ENCODE measurements around the gene RSU1. TPM values are rescaled to one million over a fixed set of nuclear protein-coding genes. Genes with fewer than 3 reads are reported as not detected.

RSU1 gene
- polyA plus RNA-seq, 3 donors from 2014 or later: 150 to 248 (median 181) TPM

GRCh38 chr10:16789765-16790164 is 27.5 kb downstream of the RSU1 start:
- peaks cover 0 to 4% (median 0%) of the 10 kb centered on the region in 3 donors for H3K27me3 Mint-ChIP-seq (ENCODE audit: low read depth in 3 of 3)
- H3K4me1 Mint-ChIP-seq: peaks cover 43 to 62% of the 10 kb centered on the region in 2 donors
- H3K36me3 Mint-ChIP-seq: peaks cover 6 to 15% (median 9%) of the 10 kb centered on the region in 3 donors
- DNase-seq: no peak
- no peak overlapping the region for H3K4me3 Mint-ChIP-seq
- peak overlapping the region in 4 of 6 donors; percentile 74 to 80 (median 76) for H3K27ac Mint-ChIP-seq
- H3K9me3 Mint-ChIP-seq: no peaks in the 10 kb centered on the region

DNA sequence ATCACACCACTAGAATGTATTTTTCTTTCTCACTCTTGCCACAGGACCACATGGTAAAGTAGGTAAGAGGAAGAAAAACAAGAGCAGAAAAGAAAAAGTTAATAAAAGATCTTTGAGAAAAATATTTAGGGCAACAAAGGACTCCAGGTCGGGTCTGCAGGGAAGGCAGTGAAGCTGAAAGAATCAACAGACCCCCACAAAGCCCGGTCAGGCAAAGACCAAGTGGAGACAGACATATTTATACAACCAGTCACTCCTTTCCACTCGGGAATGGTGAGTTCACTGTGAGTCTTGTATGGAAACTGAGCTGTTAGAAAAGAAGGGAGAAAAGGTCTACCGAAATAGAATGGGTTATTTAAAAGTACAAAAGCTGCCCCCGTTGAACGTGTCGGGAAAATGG is 28.0 kb downstream of the RSU1 start:
- no peak for DNase-seq
- peaks cover 6 to 15% (median 11%) of the 10 kb centered on the region in 3 donors for H3K36me3 Mint-ChIP-seq
- no peak overlapping the region for H3K4me3 Mint-ChIP-seq
- peaks cover 43 to 60% of the 10 kb centered on the region in 2 donors for H3K4me1 Mint-ChIP-seq
- peaks cover 0 to 4% (median 0%) of the 10 kb centered on the region in 3 donors for H3K27me3 Mint-ChIP-seq (ENCODE audit: low read depth in 3 of 3)
- no peaks in the 10 kb centered on the region for H3K9me3 Mint-ChIP-seq
- peak overlapping the region in 5 of 6 donors; percentile 68 to 90 (median 80) for H3K27ac Mint-ChIP-seq

GRCh38 chr10:16788778-16789177 is 28.4 kb downstream of the RSU1 start:
- no peaks in the 10 kb centered on the region for H3K9me3 Mint-ChIP-seq
- H3K4me1 Mint-ChIP-seq: peaks cover 43 to 55% of the 10 kb centered on the region in 2 donors
- peaks cover 0 to 4% (median 0%) of the 10 kb centered on the region in 3 donors for H3K27me3 Mint-ChIP-seq (ENCODE audit: low read depth in 3 of 3)
- DNase-seq: no peak
- H3K36me3 Mint-ChIP-seq: peaks cover 6 to 15% (median 13%) of the 10 kb centered on the region in 3 donors
- H3K4me3 Mint-ChIP-seq: peak overlapping the region in 1 of 5 donors; percentile 53
- peak overlapping the region; percentile 80 to 91 (median 88) for H3K27ac Mint-ChIP-seq

DNA sequence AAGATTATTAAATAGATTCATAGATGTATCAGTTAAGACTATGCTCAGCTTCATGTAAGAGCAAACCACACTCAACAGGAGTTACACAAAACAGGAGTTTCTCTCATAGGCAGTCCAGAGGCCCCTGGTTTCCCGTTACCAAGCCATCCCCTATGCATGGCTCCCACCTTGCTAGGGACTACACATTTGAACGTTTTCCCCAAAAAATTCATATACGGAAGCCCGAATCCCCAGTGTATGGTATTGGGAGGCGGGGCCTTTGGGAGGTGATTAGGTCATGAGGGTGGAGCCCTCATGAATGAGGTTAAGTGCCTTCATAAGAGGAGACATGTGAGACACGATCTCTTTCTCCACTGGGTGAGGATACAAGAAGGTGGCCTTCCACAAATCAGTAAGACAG is 29.1 kb downstream of the RSU1 start:
- DNase-seq: peak in 1 of 3 donors; percentile 20
- peaks cover 0 to 4% (median 0%) of the 10 kb centered on the region in 3 donors for H3K27me3 Mint-ChIP-seq (ENCODE audit: low read depth in 3 of 3)
- H3K4me1 Mint-ChIP-seq: peaks cover 43 to 55% of the 10 kb centered on the region in 2 donors
- no peaks in the 10 kb centered on the region for H3K9me3 Mint-ChIP-seq
- H3K4me3 Mint-ChIP-seq: peak overlapping the region; percentile 3 to 53 (median 48)
- H3K27ac Mint-ChIP-seq: peak overlapping the region; percentile 80 to 91 (median 88)
- H3K36me3 Mint-ChIP-seq: peaks cover under 1 to 9% (median 7%) of the 10 kb centered on the region in 3 donors

- Mint-ChIP-seq H3K27me3 (ENCODE audit: low read depth in 3 of 3) (peaks cover 0 to 4% (median 0%) of the 10 kb centered on the region in 3 donors), H3K36me3 (peaks cover 0 to 8% (median 6%) of the 10 kb centered on the region in 3 donors), H3K9me3 (no peaks in the 10 kb centered on the region), H3K27ac (peak overlapping the region; percentile 80 to 91 (median 88)), H3K4me1 (peaks cover 43 to 55% of the 10 kb centered on the region in 2 donors), H3K4me3 (peak overlapping the region; percentile 0 to 53 (median 48))
- DNase-seq: peak; percentile 50 to 61 (median 56)
Measured at GRCh38 chr10:16787361-16787791, 29.8 kb downstream of the RSU1 start.

DNA sequence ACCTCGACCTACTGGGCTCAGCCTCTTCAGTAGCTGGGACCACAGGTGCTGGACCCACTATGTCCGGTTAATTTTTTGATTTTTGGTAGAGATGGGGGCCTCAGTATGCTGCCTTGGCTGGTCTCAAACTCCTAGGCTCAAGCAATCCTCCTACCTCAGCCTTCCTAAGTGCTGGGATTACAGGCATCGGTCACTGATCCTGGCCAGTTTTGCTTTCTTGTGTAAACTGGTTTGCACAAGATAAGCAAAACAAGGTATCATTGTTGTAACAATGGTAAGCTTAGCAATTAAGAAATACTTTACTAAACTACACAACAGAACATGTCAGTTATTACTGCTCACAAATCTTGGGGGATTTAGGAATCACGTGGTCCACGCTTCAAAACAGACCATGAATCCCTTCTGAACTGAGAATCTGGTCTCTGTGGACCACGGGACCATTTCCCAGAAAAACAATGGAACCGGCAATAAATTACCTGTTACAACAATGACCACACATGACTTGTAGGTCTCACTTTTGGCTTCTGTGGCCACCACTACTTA is 36.8 kb downstream of the RSU1 start:
- H3K9me3 Mint-ChIP-seq: no peaks in the 10 kb centered on the region
- H3K36me3 Mint-ChIP-seq: peaks cover 7 to 19% (median 9%) of the 10 kb centered on the region in 3 donors
- no peak overlapping the region for H3K4me3 Mint-ChIP-seq
- peaks cover 23 to 41% of the 10 kb centered on the region in 2 donors for H3K4me1 Mint-ChIP-seq
- H3K27ac Mint-ChIP-seq: no peak overlapping the region
- no peaks in the 10 kb centered on the region for H3K27me3 Mint-ChIP-seq (ENCODE audit: low read depth in 3 of 3)
- no peak for DNase-seq

DNA sequence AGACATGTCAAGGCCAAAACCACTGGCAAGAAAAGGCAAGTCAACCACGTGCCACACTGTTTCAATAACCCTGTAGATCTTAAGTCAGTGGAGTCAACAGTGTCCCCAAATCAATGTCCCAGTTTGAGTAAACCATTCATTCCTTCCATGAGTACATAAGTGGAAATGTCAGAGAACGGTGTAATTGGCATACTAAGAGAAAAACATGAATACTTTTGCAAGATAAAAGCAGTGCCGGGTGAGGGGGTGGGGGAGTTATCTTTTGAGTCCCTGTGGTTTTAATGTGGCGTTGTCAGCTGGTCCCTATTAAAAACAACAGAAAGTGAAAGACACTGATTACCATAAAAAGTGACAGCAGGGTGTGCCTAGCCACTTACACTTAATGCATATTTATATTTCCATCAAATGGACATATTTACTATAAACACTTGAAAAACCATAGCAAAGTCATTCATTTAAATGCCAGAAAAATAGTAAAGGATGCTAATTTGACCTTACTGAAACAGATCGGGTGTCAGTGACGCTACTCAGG is 37.8 kb downstream of the RSU1 start:
- Mint-ChIP-seq H3K4me3 (peak overlapping the region in 1 of 5 donors; percentile 9), H3K4me1 (peaks cover 23 to 38% of the 10 kb centered on the region in 2 donors), H3K9me3 (no peaks in the 10 kb centered on the region), H3K27me3 (ENCODE audit: low read depth in 3 of 3) (no peaks in the 10 kb centered on the region), H3K27ac (peak overlapping the region; percentile 9 to 59 (median 36)), H3K36me3 (peaks cover 7 to 19% (median 9%) of the 10 kb centered on the region in 3 donors)
- peak in 2 of 3 donors; percentile 1 to 11 for DNase-seq

DNA sequence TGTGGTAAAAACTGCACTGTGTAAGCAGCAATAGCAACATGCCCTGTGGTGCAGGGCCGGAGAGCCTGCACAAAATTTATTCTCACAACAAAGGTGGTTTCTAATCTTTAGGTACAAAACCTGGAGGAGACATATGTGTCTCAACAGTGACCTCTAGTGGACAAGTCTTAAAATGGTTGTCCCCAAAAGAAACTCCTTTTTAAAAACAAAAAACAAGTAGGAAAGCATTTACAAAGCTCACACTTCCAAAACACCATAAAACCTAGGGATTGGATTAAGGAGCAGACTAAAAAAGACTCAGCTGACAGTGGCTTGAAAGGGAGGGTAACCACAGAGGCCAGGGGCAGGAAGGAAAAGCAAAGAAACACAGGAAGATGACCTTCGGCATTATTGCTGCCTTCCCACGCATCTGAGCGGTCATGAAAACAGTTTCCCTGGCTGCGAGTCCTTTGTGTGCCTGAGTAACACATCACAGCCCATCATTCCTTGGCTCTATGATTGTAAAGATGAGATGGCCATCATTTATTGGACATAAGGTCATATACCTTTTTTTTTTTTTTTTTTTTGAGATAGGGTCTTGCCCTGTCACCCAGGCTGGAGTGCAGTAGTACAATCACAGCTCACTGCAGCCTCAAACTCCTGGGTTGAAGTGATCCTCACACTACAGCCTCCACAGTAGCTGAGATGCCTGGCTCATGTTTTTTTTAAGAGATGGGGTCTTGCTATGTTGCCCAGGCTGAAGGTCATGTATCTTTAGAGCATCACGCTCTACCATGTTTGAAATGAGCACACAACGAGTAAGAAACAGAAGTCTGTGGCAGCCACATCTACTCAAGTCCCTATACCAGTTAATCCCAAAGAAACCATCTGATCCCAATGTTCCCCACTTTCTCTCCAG is 39.5 kb downstream of the RSU1 start:
- peak overlapping the region in 5 of 6 donors; percentile 16 to 83 (median 67) for H3K27ac Mint-ChIP-seq
- peak overlapping the region in 4 of 5 donors; percentile 27 to 73 (median 50) for H3K4me3 Mint-ChIP-seq
- H3K4me1 Mint-ChIP-seq: peaks cover 23 to 38% of the 10 kb centered on the region in 2 donors
- no peaks in the 10 kb centered on the region for H3K27me3 Mint-ChIP-seq (ENCODE audit: low read depth in 3 of 3)
- DNase-seq: peak; percentile 46 to 57 (median 48)
- H3K36me3 Mint-ChIP-seq: peaks cover 3 to 19% (median 7%) of the 10 kb centered on the region in 3 donors
- H3K9me3 Mint-ChIP-seq: no peaks in the 10 kb centered on the region

DNA sequence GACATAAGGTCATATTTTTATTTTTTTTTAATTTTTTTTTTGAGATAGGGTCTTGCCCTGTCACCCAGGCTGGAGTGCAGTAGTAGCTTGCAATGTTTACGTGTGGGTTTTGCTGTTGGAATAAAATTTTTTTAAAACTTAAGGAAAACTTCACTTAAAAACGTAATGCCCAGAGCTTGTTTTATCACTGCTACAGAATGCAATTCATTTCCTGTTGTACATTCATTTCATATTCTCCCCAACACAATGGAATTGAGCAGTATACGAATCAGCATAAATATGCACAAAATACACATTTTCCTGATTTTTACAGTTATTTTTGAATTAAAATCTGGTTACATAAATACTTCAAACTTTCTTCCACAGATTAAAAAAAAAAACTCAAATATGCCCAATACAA is 40.3 kb downstream of the RSU1 start:
- no peaks in the 10 kb centered on the region for H3K9me3 Mint-ChIP-seq
- H3K4me1 Mint-ChIP-seq: peaks cover 25 to 43% of the 10 kb centered on the region in 2 donors
- H3K27ac Mint-ChIP-seq: no peak overlapping the region
- no peak for DNase-seq
- H3K4me3 Mint-ChIP-seq: no peak overlapping the region
- no peaks in the 10 kb centered on the region for H3K27me3 Mint-ChIP-seq (ENCODE audit: low read depth in 3 of 3)
- peaks cover 3 to 16% (median 7%) of the 10 kb centered on the region in 3 donors for H3K36me3 Mint-ChIP-seq

- H3K27ac Mint-ChIP-seq: no peak overlapping the region
- no peaks in the 10 kb centered on the region for H3K27me3 Mint-ChIP-seq (ENCODE audit: low read depth in 3 of 3)
- peaks cover 13 to 29% of the 10 kb centered on the region in 2 donors for H3K4me1 Mint-ChIP-seq
- no peaks in the 10 kb centered on the region for H3K9me3 Mint-ChIP-seq
- peaks cover 0 to 3% (median 3%) of the 10 kb centered on the region in 3 donors for H3K36me3 Mint-ChIP-seq
- H3K4me3 Mint-ChIP-seq: no peak overlapping the region
- DNase-seq: no peak
Measured at GRCh38 chr10:16773334-16773733, 43.9 kb downstream of the RSU1 start.

DNA sequence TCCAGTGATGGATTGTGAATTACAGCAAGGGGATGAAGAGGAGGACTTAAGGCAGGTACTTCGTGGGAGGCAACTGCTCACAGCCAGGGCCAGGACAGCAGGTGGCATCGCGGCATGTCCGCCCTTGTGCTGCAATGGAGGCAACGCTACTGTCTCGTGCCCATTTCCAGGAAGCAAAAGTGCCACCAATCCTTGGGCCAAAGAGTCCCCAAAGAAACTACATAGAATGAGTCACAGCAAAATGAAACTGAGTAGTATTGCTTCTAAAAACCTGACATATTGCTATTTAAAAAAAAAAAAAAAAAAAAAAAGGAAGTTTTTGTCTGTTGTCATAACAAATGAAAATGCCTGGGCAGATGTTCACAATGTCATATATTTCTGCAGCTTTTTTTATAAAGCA is 46.6 kb downstream of the RSU1 start:
- DNase-seq: no peak
- Mint-ChIP-seq H3K27ac (peak overlapping the region in 1 of 6 donors; percentile 4), H3K9me3 (no peaks in the 10 kb centered on the region), H3K4me1 (peaks cover 13 to 30% of the 10 kb centered on the region in 2 donors), H3K36me3 (no peaks in the 10 kb centered on the region), H3K4me3 (no peak overlapping the region), H3K27me3 (ENCODE audit: low read depth in 3 of 3) (no peaks in the 10 kb centered on the region)

GRCh38 chr10:16770141-16770540 is 47.1 kb downstream of the RSU1 start:
- Mint-ChIP-seq H3K27me3 (ENCODE audit: low read depth in 3 of 3) (no peaks in the 10 kb centered on the region), H3K4me1 (peaks cover 14 to 35% of the 10 kb centered on the region in 2 donors), H3K36me3 (no peaks in the 10 kb centered on the region), H3K27ac (no peak overlapping the region), H3K4me3 (no peak overlapping the region), H3K9me3 (no peaks in the 10 kb centered on the region)
- DNase-seq: no peak

- H3K27ac Mint-ChIP-seq: no peak overlapping the region
Measured at GRCh38 chr10:16769331-16769730, 47.9 kb downstream of the RSU1 start.

More at GRCh38 chr10:16769331-16769730, 47.9 kb downstream of the RSU1 start:
- DNase-seq: no peak
- peaks cover 0 to 2% (median under 1%) of the 10 kb centered on the region in 3 donors for H3K36me3 Mint-ChIP-seq
- H3K4me3 Mint-ChIP-seq: no peak overlapping the region
- H3K4me1 Mint-ChIP-seq: peaks cover 14 to 39% of the 10 kb centered on the region in 2 donors
- no peaks in the 10 kb centered on the region for H3K27me3 Mint-ChIP-seq (ENCODE audit: low read depth in 3 of 3)
- no peaks in the 10 kb centered on the region for H3K9me3 Mint-ChIP-seq

All from immature natural killer cell (primary cell).